Stimulated activated CD4-positive, alpha-beta T cell treated with anti-CD3 and anti-CD28 coated beads, Interleukin-12 subunit alpha, Interleukin-12 subunit beta, amount 100 ng/mL, for 48 hours (primary cell): Measurements from ENCODE around the gene COMT.
"Not testable (repeated sequence)": the region's sequence is repeated elsewhere in the genome, so short reads cannot be mapped to it uniquely, and the experiment has no call there.

Experiments
- DNase-seq, 3 donors: peaks; one replicate each; pipeline ENCODE4 v3.0.0-alpha.2; 2020; ENCODE audit warnings: low read depth in 2 of 3, low spot score in 1 of 3

COMT gene

DNA sequence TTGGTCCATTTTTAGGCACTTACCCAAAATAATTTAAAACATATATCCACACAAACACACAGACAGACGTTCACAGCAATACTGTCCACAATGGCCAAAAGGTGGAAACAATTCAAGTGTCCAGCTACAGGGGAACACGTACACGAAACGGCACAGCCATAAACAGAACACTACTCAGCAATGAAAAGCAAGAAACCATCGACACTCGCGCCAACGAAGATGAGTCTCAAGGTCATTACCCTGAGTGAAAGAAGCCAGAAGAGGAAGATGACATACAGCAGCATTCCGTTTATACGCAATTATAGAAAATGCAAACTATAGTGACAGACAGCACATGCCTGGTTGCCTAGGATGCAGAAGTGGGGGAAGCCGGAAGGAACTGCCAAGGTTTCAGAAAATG lies 13.4 kb upstream of the COMT start:
- no peak for DNase-seq

DNA sequence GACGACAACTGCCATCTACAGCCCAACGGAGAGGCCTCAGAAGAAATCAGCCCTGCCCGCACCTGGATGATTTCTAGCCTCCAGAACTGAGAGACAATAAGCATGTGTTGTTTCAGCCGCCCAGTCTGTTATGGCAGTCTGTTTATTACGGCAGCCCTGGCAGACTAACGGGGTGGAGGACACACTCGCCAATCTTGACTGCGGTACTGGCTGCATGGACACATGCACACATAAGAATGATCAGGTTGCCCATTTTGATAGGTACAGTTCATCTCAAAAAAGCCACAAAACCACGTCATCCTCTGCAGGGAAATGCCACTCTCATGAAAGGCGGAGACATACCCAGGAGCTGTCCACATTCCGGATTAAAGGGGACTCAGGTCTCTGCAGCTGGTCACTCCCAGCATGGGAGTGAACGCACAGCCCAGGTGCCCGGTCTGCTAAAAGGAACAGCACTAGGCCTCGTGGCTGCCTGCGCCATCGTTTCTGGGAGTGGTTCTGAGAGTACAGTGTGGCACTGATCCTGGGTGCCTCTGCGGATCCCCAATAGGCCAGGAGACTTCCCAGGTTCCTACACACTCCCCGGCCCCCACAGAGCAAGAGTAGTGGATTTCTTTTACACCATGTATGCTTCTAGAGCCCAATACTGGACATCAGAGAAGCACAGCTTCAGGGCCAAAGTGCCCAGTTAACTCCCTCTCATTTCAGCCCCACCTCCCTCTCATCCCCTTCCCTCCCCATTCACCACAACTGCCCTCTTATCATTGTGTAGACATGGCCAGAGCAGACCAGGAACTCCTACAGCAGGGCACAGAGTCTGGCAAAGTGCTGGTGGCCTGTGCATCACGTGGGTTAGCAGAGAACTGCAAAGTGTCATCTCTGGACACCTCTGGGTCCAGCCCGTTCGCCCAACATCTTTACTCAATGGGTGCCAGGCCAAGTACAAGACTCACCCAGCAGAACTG lies 11.7 kb upstream of the COMT start:
- no peak for DNase-seq

DNA sequence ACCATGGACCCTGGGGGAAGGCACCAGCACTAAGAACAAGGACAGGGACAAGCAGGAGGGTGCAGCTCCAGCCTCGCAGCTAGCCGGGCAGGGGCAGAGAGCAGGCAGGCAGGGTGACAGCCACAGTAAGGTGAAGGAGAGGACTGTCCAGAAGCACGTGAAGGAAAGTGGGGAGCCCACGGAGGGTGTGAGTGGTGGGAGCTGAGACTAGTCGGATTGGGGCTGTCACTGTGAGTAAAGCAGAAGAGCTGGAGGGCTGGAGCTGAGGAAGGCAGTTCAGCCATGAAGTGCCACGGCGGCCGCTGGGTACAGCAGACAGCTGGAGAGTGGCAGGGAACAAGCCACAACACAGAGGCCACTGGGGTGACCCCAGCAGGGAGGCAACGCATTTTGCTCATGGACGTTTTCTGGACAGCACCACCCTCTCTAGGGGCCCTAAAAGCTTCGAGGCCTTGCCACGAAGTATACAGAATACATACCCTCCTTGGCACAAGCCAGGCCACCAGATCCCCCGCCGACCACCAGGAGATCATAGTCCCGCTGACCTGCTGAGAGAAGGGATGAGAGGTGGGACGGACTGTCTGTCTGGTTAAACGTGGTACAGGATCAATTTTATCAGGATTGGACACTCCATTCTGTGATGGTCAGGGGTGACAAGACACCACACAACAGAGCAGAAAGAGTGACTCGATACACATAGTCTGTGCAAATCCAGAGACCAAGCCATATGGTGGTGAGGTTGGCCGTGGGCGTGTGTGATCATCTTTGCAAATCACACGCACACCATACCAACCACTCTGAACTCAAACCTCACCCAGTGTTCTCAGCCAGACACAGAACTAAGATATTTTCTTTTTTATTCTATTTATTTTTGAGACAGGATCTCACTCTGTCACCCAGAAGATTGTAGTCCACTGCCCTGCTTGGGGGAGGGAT lies 10.8 kb upstream of the COMT start:
- no peak for DNase-seq

DNA sequence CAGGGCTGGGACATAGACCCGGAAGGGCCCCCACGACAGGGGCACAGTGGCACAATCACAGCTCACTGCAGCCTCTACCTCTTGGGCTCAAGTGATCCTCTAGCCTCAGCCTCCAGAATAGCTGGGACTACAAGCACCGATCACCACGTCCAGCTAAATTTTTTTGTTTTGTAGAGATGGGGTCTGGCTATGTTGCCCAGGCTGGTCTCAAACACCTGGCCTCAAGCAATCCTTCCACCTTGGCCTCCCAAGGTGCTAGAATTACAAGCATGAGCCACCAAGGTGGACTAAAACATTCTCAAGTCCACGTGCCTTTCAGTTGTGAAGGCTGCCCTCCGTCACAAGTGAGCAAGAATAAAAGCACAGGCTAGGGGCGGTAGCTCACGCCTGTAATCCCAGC lies 10.1 kb upstream of the COMT start:
- no peak for DNase-seq

DNA sequence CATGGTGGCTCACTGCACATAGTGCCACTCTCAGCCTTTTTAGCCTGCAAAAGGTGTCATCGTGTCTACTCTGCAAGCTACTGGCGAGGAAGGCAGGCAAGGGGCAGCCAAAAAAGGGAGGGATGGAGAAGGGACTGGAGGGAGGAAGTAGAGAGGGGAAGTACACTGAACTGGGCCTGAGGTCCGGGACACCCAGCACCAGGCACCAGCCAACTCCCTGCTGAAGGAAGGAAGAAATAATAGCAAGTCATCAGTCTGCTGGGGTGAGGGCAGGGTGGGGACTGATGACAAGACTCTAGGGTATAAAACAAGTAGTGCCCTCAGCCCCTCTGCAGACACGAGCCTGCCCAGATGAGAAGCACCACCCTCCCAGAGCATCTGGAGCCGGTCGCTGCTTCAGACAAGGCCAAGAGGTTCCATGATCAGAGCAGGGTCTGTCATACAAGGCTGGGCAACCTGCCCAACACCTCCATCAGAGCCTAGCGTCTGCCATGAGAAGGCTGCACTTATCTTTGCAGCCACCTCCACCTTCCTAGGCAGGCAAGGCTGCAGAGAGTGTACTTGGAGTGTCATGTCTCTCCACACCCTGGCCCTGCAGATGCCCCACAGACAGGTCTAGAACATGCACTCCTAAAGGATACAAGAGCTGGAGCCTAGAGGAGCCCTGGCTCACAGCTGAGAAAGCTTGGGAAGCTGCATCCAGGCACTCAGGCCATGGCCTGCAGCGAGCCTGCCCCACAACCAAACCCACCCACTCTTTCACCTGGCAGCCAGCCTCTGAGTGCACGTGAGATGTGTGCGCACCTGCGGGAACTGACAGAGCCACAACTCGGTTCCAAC lies 9.0 kb upstream of the COMT start:
- DNase-seq: no peak

DNA sequence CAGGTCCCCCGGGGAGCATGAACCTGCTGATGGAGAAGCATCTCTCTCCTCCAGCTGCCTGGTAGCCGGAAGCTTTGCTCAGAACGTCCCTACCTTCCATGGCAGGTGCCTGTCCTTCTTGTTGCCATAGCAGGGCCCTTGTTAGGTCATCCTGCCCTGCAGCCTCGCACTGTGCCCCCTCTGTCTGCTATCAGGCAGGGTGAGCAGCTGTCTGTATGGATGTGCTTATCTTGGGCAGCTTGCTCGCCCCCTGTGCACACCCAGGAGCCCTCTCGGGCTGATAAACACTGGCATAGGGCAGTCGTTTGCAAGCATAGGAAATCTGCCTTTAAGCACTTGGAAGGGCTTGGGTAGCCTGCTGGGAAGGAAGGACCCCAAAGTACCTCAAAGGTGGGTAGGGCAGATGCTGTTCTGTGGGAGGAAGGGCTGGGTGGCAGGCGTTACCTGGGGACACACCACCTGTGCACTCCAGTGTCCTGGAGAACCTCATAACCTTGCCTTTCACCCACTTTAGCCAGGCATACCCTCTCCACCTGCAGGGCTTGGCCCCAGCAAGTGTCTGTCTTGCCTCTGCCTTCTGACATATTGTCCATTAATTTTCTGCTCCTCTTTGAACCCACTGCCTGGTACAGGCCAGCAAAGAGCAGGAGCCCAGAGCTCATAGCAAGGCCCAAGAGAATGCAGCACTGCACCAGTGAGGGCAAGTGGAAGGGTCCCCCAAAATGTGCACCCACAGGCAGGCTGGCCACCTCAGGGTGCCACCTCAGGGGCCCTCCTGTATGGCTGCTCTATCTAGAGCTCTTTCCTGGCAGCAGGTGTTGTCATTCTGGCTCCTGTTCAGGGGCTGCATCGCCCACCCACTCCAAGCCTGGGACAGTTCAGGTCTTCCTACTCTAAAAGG lies 8.0 kb upstream of the COMT start:
- DNase-seq: no peak

DNA sequence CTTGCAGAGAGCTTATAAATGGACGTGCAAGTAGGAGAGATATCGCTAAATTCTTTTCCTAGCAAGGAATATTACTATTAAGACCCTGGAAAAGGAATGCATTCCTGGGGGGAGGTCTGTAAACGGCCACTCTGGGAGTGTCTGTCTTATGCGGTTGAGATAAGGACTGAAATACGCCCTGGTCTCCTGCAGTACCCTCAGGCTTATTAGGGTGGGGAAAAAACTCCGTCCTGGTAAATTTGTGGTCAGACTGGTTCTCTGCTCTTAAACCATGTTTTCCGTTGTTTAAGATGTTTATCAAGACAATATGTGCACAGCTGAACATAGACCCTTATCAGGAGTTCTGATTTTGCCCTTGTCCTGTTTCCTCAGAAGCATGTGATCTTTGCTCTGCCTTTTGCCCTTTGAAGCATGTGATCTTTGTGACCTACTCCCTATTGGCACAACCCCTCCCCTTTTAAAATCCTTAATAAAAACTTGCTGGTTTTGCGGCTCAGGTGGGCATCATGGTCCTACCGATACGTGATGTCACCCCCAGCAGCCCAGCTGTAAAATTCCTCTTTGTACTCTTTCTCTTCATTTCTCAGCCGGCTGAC lies 6.4 kb upstream of the COMT start:
- DNase-seq: not testable (repeated sequence)

DNA sequence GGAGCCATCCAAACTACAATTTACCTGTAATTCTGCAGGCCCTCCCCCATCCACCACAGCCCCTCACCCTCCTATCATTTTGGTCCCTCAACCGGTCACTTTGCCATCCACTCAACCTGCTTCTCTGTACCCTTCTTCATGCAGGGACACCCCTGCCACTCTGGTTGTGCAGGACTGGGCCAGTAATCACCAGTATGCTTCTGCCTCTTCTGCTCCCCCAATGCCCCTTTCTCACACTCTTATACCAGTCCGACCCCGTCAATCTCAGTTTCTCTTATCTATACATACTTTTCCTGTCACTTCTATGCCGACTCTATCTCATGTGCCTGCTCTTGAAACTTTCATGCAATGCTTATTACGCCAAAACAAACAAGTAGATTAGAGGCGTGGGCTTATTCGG lies 5.1 kb upstream of the COMT start:
- DNase-seq: no peak

DNA sequence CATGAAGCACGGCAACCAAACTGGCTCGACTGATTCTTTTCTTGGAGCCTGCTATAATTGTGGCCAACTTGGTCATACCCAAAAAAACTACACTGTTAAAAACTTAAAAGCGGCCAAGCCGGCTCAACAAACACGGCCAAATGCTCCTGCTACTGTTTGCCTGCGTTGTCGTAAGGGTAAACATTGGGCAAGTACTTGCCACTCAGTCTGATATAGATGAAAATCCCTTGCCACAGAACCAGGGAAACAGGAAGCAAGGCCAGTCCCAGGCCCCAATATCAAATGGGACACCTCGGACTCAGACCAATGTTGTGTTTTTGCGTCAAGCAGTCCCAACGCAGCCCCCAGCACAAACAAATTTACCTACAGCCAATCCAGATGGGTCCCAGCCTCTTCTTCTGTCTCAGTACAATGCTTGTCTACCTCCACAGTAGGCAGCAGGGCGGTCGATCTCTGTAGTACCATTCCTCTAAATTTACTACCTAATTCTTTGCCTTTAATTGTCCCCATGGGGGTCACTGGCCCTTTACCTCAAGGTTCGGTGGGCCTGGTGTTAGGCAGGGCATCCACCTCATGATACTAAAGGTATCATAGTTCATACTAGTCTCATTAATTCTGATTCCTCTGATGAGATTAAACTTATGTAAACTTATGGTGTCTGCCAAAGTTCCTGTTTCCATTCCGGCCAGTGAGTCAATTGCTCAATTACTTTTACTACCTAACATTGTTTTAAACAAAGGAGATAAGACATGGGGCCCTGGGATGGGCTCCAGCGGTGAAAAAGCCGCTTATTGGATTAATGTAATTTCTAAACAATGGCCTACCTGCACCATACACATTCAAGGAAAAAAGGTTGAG lies 3.7 kb upstream of the COMT start:
- DNase-seq: no peak

DNA sequence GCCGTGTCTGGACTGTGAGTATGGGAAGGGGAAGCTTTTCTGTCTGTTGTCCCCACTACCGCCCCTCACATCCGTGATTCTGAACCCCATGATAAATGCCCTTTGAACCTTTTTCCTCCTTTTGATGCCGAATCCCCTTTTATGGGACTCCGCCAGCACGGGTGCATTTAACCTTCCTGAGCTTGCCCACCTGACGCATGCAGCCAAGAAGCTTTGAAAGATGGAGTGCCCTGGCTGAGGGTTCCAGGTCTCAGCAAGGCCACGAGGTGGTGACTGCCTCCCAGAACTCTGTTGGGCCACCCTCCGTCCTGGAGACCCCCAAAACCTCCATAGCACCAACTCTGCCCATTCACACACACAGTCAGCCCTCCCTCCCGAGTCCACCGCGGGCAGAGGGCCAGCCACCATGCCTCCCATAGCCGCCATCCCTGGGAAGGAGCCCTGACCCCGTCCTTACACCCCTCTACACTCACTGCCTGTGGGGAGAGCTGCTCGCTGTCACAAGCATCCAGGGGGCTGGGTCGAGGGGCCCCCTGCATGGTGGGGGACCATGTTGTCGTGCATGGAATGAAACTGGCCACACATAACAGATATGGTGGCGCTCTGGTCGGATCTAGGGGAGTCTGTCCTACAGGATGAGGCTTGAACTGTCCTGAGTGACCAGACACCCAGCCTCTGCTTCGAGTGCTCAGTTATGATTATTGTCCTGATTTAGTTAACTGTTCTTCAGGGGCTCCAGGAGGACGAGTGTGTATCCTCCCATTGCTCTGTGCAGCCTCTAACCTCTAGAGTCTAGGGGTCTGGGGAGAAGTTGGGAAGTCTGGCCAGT lies 822 bp upstream of the COMT start:
- DNase-seq: no peak

DNA sequence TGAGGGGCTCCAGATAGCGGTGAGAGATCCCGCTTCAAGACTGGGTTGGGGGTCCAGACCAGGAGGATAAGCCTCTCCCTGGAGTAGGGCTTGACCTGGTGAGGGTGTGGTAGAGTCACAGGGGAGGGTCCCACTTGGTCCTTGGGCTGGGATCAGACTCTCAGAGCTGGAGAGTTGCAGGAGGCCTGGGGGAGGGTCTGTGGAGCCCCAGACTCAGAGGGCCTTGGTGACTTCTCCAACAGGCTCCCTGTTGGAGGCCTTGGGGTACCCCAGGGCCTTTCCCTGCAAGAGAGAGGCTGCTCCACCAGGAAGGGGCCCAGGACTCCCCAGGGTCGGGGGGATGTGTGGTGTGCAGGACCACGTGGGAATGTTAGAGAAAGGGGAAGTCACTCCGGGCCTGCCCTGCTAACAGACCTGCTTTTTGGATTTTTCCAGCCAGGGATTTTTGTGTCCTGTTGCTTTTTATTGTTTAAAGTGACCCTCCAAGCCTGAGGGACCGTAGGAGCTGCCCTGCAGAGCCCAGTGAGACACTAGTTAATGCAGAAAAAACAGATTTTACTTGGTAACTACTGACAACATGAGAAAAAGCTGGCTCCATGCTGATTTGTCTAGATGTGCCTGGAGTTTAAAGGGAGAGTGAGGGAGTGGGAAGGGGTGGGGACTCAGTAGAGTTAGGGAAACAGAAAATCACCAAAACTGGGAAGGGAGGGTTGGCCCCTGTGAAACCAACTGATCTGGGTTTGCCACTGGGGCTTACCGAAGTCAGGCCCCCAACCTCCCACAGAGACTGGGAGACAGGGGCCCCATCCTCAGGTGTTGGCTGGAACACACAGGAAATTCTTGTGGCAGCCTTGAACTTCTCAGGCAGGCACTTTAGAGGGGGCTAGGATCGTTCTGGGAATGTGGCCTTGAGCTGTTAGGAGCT lies 847 bp downstream of the COMT start:
- DNase-seq: no peak

DNA sequence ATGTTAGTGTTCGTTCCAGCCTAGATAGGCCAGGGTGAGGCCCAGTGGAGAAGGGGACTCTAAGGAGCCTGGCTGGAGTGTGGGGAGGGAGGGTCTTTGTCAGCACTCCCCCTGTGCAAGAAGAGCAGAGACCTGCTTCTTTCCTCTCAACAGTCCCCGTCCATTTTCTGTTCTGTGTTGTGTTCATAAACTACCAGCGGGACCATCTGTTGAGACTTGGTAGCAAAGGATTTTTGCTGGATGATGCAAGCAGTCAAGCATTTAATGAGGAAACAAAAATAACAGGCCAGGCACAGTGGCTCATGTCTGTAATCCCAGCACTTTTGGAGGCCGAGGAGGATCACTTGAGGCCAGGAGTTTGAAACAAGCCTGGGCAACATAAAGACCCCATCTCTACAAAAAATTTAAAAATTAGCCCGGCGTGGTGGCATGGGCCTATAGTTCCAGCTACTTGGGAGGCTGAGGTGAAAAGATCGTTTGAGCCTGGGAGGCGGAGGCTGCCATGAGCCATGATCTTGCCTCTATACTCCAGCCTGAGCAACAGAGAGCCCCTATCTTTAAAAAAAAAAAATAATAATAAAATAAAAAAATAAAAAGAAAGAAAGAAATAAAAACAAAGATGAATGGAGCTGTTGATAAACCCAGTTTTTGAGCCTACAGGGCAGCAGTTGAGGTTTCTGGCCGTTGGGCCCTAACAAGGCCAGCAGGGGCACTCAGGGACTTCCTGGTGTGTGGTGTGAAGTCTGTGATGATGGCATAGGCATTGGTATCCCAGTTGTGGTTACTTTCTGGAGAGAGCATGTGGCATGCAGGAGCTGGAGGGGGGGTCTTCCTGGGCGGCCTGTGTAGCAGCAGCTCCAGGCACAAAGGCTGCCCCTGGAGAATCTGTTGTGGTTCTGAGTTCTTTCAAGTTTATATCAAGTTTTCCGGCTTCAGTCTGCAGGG lies 1.8 kb downstream of the COMT start:
- DNase-seq: no peak

DNA sequence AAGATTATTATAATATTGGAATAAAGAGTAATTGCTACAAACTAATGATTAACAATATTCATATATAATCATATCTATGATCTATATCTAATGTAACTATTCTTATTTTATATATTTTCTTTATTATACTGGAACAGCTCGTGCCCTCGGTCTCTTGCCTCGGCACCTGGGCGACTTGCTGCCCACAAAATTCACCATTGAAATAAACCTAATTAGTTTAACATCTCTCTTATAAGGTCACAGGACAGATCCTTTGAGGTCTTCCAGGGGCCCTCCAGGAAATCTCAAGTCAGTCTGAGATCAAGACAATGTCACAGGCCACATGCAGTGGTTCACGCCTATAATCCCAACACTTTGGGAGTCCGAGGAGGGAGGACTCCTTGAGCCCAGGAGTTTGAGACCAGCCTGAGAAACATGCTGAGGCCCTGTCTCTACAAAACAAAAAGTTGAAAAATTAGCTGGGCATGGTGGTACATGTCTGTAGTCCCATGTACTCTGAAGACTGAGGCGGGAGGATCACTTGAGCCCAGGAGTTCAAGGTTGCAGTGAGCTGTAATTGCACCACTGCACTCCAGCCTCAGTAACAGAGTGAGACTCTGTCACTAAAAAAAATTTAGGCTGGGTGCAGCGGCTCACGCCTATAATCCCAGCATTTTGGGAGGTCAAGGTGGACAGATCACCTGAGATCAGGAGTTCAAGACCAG lies 6.6 kb downstream of the COMT start:
- DNase-seq: no peak

DNA sequence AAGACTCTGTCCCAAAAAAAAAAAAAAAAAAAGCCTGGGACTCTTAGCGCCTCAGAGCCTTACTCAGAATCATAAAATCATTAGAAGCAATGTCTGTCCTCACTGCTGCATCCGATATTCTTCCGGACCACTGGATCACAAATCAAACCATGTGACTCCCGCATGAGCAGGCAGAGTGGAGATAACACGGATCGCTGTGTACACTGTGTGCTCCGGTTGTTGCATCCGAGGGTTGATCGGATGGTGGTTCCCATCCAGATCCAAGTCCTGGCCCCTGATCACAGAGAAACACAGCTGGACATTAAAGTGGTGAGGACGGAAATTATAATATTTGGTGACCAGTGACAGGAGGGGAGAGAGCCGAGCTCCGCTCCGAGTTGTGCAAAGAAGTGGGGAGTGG lies 9.8 kb downstream of the COMT start:
- DNase-seq: no peak
